OCI-M2 (cell line): Measurements from ENCODE around the gene STOML3.

ENCODE experiments used
- DNase-seq: peaks from one replicate; lab custom pipeline; 2025; ENCODE audit not compliant: unreplicated experiment; lab: John Stamatoyannopoulos, UW

Gene STOML3

DNA sequence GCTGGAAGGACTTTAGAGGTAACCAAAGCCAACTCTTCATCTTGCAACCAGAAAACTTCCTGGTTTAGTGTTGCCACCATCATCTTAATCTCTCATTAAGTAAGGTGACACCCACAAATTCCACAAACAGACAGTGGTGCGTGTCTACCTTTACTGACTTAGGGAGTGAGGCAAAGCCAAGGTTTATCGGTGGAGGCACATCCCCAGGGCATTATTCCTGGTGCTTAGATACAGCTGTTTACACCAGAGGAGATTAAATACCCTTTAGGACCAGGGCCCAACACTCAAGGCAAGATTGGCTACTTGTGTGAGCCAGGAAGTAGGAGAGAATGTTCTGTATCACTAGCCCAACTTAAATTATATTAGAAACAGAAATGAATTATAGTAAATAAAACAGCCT, 9.5 kb downstream of the STOML3 start:
- no peak for DNase-seq

DNA sequence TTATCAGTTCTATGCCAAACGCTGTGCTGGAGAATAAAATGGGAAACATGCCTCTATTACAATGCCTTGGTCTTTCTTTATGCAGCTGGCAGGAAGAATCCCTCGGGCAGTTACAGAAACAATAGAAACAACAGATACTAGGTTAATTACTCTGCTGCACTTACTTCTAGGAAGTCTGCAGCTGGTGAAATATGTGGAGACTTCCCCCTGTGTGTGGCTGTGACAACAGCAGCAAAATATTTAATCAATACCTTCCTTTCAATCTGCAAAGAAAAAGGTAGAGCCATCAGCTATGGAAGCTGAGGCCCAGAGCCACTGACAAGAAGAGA, 9.9 kb downstream of the STOML3 start:
- DNase-seq = no peak

DNA sequence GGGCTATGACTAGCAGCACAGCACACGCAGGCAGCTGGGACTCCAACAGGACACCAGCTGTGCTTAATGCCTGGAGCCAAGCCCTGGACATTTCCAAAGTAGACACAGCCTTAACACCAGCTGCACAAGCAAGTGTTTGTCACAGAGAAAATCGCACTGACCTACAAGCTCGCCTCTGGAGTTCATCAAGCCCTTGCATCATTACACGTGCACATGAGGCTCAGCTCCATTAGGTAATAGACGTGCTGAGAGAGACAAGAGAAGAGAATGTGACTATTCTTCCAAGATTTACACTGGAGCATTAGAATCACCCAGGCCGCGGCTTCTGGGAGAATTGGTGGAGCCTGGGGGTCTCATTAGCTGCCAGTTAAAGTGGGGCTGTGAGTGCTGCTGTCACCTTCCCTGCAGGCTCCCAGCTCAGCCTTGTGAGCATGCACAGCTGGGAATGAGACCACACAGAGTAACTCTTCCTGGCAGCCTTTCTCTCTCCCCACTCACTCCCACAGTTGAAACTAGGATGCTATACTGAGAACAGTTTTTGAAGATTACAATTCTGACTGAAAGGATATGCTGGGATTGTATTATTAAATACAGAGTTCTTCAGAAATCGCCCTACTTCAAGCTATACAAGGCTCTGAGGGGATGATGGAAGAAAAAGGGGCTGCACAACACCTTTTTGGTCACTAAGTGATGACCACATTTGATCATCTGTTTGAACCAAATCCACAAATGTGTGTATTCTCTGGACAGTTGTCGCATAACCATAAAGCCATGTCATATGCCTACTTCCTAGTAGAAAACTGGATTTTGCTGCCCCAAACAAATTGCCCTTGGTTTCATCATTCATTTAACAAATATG, 10.5 kb downstream of the STOML3 start:
- no peak for DNase-seq

DNA sequence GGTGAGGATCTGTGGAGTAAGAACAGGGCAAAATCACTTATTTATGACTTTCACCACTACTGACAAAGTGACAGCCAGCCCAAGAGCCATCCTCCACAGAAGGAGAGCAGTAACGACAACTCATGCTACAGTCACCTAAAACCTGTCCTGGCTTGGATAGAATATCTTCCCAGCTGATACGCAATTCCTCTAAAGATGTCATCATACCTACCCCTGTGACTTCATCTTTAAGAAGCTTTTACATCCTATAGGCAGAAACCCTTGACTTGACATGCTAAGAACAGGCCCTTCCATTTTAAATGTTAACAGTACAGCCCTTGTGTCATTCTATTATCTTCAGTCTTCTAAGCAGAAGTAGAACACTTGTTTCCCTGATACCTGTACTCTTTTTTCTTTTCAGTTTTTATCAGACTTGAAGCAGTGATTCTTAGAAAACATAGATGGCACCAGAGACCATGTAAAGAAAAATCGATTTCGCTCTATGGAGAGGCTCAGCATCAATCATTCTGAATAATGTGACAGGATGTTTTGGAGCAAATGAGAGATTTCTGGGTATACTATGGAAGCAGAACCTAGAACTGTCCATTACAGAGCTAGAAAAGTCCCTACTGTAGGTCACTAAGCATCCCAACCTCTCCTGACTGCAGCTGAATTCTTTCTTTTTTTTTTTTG, 20.1 kb downstream of the STOML3 start:
- no peak for DNase-seq

DNA sequence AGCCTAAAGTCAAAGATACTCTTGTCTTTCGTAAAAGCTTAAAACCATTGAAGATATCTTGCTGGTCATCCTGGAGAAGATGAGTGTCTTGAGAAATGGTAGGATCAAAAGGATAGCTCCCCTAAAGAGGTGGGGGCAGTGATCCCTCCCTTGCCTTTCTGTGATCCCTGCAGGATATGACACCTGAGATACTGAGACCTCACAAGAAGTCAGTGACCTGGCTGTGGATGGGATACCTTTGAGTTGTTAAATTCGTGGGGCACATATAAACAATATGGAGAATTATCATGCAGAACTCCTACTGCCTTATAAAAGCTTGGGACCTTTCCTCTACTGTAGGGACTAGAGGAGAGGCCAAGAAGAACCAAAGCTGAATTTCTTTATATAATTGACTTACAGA, 21.4 kb downstream of the STOML3 start:
- no peak for DNase-seq

DNA sequence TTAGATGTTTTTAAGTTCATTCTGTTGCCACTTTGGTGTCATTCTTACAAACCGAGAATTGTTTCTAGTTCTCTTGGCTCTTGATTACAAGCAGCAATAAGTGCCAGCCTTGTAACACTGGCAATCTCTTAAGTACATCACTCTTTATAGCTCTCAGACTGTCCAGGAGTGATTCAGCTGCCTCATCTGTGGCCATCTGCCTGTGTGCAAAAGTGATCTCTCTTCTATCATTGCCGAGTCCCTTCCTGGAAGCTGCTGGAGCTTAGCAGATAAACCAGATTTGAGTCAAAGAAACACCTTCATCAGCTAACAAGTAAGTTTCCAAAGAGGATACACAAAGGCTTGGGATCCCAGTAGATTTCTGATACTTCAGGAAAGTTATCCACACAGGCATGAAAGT, 23.2 kb downstream of the STOML3 start:
- no peak for DNase-seq

DNA sequence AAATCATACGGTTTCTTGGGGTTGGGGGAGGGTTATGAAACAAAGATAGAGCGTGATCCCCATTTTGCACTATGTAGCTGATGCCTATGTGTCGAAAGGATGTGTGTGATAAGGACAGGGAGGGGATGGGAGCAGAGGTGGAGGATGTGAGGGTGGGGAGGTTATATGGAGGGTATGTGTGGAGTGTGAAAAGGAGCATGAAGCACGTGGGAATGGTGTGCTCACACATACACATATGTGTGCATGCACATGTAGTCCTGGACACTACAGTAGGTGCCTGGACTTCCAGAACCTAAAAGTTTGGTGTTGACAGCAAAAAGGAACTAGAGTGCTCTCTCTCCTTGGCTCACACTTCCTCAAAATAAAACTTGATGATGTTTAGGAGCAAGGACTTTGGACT, 25.4 kb downstream of the STOML3 start:
- DNase-seq = no peak

DNA sequence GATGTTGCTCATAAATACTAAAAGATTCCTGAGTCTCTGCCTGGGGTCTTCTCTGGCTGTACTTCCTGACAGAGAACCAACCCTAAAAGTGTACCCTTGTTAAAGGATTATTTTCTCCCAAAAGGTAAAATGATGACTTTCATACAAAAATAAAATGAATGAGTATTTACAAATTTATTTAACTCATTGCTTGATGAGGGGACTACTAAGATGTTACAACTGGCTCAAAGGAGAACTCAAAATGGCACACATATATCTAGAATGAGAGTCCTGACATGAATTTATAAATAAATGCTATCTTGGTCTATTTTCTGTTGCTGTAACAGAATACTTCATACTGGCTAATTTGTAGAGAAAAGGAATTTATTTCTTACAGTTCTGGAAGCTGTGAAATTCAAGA, 30.5 kb downstream of the STOML3 start:
- no peak for DNase-seq

DNA sequence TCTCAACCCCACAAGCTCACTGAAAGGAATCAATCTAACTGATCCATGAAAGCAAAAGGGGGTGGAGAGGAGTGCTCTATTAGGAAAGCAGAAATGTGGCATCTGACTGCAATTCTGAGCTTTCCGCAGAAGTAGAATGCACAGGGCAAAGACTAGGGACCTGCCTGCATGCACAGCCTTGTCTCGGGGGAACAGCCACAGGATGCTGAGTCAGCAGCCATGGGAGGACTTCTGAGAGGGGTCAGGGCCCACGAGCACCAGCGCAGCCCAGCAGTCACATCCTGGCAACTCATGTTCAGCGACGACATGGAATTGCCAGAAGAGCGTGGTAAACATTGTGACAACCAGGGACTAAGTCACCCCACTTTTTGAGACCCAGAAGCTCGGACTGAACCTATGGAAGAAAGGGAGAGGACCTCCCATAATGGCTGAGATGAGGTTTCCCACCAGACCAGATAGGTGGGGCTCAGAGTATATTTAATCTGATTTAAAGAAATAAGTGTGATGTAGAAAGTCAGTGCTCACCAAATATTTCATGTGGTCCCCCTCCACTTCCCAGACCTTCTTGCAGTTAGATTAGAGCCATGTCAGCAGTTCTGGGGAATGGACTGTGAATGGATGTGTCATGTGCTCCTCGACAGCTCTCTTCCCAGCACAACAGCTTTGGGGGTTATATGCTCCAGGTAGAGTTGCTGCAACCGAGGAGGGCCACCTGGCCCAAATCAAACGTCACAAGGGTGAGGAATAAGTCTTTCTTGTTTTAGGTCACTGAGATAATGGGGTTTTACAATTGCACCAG, 32.6 kb downstream of the STOML3 start:
- no peak for DNase-seq

DNA sequence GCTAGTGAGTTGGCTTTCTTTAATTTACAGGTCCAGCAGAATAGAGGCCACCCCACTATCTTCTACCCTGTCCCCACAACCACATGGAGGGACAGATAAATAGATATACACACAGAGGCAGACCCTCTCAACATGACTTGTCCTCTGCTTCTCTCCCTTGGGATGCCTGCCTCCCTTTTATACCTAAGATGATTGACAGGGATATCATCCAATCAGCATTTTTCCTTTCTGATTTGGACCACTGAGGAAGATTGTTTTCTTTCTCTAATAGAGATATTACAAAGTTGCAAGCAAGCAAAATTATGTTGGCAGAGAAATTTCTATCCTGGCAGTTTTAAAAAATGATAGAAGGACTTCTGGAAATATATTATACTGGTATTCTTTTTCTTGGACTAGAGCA, 35.8 kb downstream of the STOML3 start:
- no peak for DNase-seq

DNA sequence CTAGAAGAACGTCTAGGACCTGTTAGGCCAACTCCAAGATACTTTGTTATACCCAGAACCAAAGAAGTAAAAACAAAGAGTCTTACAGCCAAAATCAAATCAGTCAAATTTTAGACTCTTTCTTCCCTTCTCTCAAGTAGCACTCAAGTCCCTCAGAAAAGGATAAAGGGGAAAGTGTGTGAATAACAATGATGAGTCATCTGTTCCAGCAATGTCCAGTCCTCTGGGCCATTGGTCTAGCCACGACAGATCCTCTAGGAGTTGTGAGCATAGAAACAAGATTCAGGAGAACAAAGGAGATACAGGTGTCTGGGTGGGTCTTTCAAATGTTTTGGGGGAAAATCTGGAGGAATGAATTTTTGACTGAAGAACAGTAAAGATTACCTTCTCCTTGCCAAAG, 36.3 kb downstream of the STOML3 start:
- DNase-seq = no peak

DNA sequence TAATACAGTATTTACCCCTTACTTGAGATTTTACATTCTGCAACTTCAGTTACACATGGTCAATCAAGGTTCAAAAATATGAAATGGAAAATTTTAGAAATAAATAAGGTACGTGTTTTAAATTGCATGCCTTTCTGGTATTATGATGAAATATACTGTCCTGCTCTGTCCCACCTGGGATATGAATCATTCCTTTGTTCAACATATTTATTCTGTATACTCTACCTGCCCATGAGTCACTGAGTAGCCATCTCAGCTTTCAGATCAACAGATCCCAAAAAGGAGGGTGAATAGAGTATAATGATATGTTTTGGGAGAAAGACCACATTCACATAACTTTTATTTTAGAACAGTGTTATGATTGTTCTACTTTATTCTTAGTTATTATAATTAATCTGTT, 37.8 kb downstream of the STOML3 start:
- DNase-seq = no peak

DNA sequence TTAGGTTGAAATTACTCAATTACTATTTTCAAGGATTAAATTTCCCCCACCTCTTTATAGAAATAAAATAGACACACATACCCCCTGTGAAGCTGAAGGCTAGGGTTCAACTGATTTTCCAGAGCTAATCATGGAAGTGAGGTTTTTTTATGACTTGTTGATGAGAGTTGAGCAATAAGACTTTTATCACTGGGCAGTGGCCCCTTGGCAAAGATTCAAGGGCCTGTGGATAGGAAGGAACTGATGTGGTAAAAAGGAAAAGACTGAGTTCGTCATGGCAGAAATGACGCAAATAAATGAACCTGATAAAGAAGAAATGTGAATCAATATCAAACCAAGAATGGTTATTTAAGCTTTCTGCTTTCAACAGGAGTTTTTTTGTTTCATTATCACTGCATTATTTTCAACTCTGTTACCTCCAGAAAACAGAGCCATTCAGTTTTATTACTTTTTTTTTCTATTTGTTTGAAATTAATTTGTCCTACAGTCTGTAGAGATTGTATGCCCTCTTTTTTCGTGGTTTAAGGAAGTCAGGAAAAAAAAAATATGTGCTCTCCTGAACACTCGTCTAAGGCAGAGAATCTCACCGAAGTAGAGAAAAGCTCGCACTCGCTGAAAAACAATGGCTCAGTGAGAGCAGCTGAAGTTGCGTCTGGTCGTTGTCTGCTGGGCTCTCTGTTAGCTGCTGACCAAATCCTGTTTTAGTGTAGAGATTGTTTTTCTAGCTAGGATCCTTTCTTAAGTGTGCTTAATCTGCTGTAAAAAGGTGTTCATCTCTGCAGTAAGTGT, 38.9 kb downstream of the STOML3 start:
- DNase-seq = no peak

DNA sequence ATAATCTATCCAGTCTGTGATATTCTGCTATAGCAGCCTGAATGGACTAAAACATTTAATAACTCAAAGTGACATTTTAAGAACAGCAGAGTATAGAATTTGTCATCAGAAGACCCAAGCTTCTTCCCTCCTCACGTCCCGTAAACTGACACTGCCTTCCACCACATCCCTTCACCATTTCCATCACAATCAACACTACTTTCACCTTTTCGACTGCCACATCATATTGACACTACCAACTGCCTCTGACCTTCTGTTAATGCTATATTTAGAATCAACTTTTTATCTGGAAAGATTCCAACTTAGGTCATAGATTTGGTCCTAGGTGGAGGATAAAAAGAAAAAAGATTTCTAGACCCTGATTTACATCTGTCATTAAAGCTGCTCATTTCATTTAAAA, 39.6 kb downstream of the STOML3 start:
- no peak for DNase-seq

DNA sequence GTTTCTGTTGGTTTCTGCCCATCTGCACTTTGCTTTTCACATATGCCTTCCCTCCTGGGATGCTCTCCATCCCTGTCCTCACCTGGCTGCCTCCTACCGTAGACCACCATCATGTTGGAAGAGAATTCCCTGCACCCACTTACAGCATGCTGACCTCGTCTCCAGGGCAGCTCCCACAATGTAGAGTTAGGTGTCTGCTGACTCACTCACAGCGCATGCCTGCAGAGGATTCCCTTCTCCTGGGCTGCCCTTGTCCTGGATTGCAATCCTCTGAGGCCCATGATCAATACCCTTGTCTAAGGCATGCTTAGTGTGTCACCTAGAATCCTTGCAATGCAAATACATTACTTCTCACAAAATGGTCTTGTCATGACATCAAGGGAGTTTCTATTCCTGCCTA, 43.6 kb downstream of the STOML3 start:
- no peak for DNase-seq

DNA sequence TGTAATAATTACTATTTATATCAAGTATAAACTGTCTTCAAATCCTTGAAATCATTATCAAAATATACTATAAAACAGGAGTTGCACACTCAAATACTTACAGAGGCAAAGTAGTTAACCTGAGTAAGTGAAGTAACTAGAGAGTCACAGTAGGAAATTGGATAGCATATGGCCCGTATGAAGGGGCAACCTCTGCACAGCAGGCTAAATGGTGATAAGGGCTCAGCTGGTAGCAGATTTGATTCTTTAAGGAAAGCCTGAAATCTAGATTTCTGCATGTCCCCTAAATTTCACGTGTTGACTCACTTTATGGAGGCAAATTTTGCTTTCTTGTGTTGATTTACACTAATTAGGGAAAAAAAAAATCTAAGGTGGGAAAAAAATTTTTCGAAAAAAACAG, 46.4 kb downstream of the STOML3 start:
- DNase-seq = no peak

DNA sequence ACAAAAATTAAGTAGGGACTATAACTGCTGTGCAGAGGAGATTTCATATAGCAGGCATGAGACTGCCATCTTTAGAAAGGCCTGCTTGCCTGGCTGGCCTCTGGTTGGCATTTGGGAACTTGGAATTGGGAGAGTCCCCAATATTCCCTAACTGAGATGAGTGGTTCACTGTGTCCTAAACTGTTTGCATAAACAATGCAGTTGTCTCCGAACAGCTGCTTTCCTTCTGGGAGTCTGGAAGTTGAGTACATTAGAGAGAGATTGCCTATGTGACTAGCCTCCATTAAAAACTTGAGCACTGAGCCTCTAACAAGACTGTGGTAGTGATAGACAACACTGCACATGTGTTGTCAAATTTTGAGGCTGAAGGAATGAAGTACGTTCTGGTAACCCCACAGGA, 47.4 kb downstream of the STOML3 start:
- DNase-seq = no peak

DNA sequence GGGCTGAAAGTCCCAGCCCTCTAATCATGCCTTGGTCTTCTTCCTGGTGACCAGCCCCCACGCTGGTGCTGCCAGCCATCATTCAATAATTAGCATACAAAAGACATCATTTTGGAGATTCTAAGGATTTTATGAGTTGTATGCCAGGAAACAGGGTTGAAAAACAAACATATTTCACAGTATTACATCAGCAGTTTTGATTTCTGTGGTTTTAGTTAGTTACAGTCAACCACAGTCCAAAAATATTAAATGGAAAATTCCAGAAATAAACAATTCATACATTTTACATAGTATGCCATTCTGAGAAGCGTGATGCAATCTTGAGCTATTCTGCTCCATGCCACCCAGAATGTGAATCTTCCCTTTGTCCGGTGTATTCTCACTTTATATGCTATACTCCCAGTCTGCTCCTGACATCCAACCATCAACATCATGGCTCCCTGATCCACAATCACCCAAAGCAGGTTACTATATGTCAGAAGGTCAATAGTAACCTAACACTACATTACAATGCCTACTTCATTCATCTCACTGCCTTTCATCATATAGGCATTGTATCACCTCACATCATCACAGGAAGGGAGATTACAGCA, 49.2 kb downstream of the STOML3 start:
- DNase-seq = no peak

DNA sequence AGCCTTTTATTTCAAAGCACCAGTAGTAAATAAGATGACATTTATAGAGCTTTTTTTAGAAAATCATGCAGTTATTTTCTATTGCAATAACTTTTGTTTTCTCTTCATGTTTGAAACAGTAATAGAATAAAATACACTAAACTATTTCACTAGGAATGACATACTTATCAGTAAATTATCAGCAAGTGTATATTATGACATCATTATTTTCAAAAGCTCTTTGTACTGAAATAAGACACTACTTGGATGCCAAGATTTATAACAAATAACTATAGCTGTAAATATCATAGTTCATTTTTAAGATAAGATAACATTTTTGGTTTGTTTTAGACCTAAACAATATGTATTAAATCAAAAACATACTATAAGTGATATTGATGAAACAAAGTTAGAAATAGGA, 56.8 kb downstream of the STOML3 start:
- no peak for DNase-seq

DNA sequence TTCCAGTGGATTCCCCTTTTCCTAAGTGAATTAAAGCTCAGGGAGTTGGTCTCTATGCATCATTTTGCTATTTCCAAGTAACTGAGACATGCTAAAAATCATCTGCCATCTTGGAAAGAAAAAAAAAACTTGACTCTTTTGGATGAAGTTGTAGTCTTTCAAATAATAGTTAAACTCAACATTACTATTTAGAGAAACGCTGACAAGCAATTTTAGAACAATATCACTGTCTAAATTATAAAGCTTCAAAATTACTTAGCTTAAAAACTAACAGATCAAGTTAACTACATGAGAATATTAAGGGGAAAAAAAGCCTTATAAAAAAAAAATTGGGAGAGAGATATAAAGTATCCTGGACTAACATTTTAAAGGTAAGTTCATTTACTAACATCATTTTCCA, 68.5 kb downstream of the STOML3 start:
- DNase-seq = no peak

DNA sequence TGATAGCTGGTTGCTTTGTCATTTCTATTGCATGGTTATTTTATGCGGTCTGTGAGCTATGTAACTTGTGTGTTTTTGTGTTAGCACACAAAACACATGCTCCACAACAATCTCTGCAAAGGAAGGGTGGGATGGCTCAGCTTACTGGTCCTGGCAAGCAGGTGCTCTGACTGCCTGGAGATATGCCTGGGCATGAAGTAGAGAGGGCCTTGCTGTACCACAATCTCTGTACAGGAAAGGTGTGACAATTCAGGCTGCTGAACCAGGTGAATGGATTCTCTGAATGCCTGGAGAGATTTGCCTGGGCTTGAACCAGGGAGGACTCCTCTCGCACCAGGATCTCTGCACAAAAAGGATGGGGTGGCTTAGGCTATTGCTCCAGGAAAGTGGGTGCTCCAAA, 69.5 kb downstream of the STOML3 start:
- no peak for DNase-seq
